ENCODE measurements around the gene AK2.
A peak's percentile ranks its signal among the peaks of the same experiment; 100 is the strongest.

GRCh38 chr1:33008051-33008914, 28.4 kb downstream of the AK2 start:
- TF ChIP-seq POLR2A (IDR thresholded peaks at IDR 0.05): peak in 1 of 4 donors; percentile 14
- no peak for TF ChIP-seq CTCF (IDR thresholded peaks at IDR 0.05)

All from upper lobe of left lung (tissue), 4 donors.